ENCODE data around the gene MCEMP1.

The MCEMP1 gene

DNA sequence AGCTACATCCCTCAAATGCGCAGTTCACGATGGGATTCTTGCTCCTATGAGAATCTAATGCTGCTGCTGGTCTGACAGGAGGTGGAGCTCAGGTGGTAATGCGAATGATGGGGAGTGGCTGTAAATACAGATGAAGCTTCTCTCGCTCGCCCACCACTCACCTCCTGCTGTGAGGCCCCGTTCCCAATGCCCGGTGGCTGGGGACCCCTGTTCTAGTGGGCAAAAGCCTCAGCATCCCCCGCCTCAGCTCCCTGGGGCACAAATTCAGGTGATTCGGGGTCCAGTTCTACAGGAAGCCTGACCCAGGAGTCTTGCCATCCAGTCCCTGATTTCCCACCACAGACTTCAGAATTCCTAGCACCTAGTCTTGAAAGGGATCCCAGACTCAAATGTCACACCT is 4.4 kb upstream of the MCEMP1 start:
- DNase-seq = no peak

DNA sequence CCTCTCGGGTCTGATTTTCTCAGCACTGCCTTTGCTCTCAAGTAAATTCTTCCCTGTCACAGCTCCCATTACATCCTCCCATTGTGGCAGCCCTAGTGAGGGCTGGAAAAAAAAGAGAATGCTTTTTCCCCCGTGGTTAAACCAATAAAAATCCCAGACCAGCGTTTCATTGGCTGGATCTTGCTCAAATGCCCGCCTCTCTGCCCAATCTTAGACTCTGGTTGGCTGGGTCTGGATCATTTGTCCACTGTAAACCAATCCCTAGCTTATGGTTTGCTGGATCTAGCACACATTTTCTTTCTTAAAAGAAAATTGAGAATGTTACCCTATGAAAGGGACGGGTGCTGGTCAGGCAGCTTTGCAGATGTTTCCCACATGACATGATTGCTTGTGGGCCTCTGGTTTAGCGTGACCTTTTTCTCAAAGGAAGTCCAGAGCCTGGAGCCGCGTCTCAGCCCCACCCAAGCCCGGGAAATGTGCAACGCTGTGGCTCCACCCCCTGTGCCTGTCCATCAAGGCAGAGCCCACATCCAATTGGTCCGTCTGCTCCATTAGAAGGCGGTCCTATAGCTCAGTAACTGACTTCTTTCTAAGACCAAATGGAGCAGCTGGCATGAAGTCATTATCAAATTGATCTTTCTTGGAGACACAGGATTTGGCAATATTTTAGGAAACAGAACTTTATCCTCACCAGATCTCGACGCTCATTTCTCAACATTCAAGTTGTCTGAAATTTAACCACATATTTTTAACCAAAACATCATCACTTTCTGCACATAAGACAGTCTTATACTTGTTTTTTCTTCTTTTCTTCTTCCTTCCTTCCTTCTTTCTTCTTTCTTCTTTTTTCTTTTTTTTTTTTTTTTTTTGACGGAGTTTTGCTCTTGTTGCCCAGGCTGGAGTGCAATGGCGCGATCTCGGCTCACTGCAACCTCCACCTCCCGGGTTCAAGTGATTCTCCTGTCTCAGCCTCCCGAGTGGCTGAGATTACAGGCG is 2.6 kb upstream of the MCEMP1 start:
- peak; percentile 37 for DNase-seq

DNA sequence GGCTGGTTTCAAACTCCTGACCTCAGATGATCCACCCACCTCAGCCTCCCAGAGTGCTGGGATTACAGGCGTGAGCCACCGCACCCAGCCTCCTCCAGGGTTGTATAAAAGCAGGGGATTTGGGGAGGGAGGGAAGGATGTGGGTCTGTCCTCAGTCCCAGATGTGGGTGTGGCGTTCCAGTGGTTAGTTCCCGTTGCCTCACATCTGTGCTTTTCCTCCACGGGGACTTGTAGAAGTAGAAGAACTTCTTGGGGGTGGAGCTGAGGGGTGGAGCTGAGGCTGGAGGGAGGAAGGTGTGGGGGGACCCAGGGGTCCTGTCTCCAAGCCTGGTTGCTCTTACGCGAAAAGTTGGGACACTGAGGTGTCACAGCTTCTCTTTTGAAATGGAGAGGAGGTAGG is 514 bp upstream of the MCEMP1 start:
- no peak for DNase-seq

DNA sequence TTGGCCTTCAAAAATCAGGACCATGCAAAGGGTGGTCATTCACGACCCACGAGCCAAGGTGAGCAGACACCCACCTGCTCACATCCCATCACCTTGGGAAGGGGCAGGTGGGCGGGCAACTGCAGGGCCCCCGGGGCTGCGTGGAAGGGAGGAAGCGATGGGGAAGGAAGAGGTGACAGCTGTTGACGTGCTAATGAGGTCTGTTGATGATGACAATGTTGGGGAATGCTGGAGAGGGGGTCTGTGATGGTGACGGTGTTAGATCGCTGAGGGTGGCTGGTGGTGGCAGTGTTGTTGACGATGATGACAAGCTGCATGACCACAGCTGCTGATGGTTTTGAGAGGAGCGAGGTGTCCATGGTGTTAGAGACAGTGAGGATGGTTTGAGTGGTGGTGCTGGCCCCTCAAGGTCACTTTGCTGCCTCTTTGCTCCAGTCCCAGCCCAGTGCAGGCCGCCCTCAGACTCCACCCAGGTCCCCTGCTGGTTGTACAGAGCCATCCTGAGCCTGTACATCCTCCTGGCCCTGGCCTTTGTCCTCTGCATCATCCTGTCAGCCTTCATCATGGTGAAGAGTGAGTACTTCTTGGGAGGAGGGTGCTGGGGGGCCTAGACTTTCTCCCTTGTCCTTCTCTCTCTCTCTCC is 900 bp downstream of the MCEMP1 start:
- no peak for DNase-seq

DNA sequence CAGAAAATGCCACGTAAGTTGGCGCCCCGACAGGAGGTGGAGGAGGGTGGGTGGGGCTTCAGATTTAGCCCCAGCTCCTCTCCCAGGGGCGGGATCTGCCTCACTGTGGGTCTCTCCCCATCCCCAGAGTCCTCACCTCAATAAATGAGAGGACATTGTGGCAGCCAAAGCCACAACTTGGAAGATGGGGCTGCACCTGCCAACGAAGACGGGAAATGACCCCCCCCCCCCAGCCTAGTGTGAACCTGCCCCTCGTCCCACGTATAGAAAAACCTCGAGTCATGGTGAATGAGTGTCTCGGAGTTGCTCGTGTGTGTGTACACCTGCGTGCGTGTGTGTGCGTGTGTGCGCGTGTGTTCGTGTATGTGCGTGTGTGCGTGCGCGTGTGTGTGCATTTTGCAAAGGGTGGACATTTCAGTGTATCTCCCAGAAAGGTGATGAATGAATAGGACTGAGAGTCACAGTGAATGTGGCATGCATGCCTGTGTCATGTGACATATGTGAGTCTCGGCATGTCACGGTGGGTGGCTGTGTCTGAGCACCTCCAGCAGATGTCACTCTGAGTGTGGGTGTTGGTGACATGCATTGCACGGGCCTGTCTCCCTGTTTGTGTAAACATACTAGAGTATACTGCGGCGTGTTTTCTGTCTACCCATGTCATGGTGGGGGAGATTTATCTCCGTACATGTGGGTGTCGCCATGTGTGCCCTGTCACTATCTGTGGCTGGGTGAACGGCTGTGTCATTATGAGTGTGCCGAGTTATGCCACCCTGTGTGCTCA is 2.3 kb downstream of the MCEMP1 start:
- DNase-seq = peak; percentile 77

DNA sequence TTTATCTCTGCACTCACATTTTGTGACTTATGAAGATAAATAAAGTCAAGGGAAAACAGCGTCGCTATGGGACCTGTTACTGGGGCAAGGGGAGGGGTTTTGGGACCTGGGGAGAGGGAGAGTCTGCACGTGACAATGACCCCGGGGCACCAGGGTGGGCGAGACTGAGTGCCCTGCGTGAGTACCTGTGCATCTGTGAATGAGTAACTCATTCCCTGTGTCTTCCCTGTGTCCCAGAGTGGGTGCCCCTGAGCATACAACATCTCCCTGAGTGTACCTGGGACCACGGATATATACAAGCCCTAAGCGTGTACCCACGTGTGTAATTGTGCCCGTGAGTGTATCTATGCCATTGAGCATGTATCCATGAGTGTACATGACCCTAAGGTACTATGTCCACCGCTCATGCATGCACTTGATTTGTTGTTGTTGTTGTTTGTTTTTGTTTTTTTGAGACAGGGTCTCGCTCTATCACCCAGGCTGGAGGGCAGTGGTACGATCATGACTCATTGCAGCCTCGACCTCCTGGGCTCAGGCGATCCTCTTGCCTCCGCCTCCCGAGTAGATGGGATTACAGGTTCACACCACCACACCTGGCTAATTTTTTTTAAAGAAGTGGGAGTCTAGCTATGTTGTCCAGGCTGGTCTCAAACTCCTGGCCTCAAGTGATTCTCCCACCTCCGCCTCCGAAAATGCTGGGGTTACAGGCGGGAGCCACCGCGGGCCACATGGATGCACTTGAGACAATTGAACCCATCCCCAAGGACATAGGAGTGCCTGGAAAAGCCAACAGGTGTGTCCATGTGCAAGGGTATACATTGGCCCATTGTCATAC is 3.1 kb downstream of the MCEMP1 start:
- DNase-seq = no peak

DNA sequence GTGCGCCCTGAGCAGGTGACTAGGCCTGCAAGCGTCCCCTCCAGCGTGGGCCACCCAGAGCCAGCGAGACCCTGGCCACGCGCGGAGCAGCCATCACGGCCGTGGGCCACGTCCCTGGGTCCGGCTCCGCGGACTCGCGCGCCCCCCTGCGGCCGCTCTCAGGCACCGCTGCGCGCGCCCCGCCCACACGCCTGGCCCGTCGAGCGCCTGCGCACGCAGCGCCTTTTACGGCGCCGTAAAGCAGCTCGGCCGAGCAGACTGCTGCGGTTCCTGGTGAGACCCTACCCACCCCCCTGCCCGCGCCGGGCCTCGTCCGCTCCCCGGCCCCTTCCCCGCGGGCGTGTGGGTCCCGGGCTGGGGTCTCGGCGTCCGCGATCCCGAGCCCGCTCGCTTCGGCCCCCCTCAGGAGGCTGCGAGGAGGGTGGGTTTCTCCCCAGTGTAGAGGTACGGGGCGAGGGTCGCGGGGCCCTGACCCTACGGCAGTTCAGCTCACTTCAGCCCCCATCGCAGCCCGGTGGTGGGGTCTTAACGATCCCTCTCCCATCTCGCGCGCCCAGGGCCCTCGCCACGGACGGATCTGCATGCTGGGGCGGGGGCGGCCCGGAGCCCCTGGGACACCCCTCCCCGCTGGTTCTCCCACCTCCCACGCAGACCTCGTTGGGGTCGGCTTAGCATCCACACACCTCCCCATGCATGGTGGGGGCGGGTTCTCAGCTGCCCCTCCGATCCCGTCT is 3.9 kb downstream of the MCEMP1 start, which contains the start of gene TRAPPC5:
Gene TRAPPC5, plus strand, starts transcription at position 228 of the 734 bp plus-strand sequence. CDS start 1,421 bp downstream, outside the sequence.
- peak; percentile 87 for DNase-seq

DNA sequence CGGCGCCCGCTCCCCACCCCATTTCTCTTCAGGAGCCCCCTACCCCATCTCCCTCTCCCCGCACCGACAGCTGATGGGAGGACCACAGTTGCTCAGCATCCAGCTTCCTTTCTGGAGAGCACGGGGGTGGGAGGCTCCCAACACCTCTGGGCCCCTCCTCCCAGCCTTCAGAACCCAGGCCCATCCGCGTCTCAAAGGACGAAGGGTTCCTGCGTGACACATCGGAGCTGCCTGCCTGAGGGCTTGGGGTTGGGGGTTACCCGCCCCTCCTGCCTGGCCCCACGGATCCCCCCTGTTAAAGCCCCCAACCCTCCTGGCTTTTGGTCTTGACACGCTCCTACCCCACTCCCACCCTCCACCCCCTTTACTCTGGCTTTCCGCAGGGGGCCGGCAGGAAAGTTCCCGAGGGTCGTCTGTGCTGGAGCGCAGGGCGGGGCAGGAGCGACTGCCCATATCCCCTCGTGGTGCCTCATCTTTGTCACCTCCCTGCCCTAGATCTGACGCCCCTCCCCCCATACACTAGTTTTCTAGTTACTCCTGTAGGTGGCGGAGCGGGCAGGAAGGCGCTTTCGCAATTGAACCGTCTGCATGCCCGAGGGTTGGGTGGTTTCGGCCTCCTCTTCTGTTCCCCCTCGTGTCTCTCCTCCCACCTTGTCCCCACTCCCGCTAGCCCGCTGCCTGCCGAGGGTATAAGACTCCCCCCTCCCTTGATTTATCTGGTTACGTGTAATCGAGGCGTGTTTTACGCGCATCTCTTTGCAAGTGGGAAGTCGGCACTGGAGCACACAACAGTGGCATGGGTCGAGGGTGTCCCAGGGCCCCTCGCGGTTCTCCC is 4.7 kb downstream of the MCEMP1 start:
- DNase-seq = peak; percentile 84

DNA sequence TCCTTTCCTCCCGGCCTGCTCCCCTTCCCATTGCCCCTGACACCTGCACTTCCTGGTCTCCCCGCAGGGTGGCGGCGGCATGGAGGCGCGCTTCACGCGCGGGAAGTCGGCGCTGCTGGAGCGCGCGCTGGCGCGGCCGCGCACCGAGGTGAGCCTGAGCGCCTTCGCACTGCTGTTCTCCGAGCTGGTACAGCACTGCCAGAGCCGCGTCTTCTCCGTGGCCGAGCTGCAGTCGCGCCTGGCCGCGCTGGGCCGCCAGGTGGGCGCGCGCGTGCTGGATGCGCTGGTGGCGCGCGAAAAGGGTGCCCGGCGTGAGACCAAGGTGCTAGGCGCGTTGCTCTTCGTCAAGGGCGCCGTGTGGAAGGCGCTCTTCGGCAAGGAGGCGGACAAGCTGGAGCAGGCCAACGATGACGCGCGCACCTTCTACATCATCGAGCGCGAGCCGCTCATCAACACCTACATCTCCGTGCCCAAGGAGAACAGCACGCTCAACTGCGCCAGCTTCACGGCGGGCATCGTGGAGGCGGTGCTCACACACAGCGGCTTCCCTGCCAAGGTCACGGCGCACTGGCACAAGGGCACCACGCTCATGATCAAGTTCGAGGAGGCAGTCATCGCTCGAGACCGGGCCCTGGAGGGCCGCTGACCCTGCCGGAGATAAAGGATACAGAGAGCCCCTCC is 5.4 kb downstream of the MCEMP1 start:
- DNase-seq = no peak

DNA sequence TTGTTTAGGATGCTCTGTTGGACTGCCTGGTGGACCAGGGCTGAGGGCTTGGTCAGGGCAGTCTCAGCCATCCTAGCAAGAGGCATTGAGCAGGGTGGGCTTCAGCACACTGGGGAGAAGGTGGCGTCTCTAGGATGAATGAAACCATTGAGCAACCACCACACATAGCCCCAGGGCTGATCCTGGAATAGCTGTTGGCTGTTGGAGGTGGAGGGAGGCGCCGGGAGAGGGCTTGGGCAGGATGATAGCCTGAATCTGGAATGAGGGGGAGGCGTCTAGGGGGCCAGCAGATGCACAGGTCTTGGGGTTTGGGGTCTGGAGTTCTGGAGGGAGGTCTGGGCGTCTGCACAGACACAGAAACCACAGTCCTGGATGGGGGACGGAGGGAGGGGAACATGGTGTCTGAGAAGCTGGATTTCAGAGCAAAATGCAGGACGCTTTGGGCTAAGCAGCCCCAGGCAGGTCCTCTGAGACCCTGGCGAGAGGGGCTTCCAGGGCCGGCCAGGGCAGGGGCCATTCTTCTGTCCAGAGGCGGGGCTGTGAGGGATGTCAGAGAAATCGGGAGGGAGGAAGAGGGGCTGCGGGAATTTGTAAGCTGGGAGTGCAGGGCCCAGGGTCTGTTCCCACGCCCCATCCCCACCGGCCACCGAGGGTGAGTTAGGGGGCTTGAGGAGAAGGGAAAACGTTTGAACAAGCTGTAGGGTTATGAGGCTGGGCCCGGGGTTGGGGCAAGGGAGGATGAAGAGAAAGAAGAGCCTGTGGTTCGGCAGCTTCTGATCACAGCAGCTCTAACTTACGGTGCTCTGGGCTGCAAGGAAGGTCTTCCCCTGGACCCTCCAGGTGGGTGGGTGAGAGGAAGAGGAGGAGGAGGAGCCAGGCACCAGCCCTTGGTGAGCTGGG is 8.9 kb downstream of the MCEMP1 start:
- no peak for DNase-seq

DNA sequence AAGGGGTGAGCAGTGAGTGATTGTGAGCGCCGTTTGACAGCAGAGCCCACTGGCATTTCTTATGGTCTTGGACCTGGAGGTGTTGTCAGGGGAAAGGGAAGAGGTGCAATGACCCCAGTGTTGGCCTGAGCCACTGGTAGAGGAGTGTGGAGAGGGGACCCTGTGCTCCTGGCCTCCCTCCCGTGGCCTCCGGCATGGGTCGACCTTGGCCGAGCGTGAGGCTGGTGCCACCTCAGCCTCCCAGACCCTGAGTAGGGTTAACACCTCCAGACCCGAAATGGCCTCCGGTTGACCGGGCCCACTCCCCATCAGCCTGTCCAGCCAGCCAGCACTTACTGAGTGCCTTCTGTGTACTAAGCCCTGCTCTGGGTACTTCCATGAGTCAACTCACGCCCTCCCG is 10.3 kb downstream of the MCEMP1 start:
- DNase-seq = no peak

DNA sequence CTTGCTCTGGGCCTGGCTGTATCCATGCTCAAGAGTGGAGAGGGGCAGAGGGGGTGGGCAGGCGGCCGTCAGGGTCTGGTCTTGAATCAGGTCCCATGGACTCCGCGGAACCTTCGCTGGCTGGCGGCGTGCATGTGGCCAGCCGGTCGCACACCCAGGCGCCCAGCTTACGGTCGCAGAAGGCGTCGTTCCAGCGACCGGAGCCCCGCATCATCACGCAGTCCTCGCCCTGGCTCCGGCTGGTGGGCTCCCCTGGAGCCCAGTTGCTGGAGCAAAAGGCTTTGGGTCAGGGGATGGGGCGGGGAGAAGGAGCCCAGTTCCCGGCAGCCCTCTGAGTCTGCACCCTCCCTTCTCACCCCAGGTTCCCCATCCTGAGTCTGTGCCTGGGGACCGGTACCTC is 12.3 kb downstream of the MCEMP1 start:
- DNase-seq = no peak

DNA sequence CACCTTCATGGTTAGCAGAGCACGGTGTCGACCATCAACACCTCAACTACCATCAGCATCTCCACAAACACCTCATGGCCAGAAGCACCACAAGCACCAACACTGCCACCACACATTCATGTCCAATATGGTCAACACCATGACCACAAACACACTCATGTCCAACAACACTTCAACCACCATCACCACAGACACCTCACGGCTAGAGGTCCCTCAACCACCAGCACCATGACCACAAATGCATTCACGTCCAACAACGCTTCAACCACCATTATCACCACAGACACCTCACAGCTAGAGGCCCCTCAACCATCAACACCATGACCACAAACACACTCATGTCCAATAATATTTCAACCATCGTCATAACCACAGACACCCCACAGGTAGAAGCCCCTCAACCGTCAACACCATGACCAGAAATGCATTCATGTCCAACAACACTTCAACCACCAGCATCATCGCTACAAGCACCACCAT is 13.9 kb downstream of the MCEMP1 start:
- no peak for DNase-seq

DNA sequence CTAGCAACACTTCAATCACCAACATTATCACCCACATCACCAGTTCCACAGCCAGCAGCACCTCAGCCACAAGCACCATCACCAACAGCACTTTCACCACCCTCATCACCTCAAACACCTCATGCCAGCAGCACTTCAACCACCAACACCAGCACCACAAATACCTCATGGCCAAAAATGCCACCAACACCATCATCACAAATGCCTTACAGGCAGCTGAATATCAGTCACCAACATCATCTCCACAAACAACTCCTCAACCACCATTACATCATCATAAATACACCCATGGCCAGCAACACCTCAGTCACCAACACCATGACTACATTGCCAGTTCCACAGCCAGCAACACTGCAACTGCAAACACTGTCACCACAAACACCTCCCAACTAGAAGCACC is 14.6 kb downstream of the MCEMP1 start:
- peak; percentile 23 for DNase-seq

DNA sequence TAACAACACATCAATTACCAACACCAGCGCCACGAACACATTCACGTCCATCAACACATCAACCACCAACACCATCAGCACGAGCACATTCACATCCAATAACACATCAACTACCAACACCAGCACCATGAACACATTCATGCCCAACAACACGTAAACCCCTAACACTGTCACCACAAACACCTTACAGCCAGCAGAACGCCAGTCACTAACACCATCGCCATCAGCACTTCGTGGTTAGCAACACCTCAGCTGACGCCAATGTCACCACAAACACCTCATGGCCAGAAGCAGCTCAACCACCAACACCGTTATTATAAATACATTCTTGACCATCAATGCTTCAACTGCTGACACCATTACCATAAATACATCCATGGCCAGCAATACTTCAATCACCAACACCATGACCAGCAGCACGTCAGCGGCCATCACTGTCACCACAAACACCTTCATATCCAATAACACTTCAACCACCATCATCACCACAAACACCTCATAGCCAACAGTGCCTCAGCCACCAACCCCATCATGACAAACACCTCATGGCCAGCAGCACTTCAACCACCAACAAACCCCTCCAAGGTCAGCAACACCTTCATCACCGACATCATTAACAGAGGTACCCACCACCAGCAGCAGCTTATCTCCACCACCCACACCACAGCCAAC is 15.7 kb downstream of the MCEMP1 start:
- DNase-seq = peak; percentile 27

DNA sequence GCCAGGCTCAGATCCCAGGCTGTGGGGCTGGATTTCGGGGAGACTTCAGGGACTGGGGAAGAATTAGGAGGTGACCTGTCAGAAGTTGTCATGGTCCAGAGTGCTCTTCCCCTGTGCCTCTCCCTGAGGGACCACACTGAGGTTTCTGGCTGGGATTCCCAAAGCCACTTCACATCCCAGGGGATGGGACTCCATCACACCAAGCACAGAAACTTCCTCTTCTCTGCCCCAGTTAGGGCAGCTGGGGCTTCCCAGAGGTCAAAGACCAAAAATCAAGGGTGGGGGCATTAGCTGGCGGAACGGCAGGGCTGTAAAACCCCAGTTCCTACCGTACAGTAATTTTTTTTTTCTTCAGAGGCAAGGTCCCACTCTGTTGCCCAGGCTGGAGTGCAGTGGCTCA is 17.6 kb downstream of the MCEMP1 start:
- DNase-seq = no peak

DNA sequence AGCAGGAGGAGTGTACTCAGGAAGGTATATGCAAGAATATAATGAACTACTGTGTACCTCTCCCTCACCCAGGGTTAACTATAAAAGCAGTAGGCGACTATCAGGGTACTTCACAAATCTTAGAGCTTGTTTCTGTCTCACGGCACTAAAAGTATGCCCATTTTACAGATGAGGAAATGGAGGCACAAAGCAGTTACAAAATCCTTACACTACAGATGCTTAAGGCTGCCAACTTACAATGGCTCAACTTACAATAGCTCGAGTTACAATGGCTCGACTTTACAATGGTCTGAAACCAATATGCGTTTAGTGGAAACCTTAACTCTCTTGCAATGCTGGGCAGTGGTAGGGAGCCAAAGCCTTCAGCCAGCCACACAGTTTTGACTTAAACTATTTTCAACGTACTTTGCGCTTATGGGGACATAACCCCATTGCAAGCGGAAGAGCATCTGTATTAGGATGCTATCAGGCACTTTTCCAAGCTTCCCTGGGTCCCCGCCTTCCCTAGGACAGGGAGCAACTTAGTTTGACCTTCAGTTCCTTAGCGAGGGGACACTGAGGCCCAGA is 20.9 kb downstream of the MCEMP1 start:
- DNase-seq = no peak

DNA sequence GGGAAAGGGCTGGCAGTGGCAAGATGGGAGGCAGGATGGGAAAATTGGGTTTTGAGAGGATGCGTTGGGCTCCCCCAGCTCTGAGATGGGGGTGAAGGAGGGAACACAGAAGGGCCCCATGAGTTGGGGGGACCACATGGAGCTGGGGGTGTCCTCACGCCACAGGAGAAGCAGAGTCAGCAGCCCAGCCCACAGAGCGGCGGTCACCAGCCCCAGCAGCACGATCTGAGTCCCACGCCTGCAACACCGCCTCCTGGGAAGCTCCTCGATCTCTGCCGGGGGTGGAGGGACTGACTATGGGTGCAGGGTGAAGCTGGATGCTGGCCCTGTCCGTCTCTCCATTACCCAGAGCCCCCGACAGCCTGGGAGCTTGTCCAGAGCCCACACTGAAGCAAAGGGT is 21.7 kb downstream of the MCEMP1 start:
- no peak for DNase-seq

All from activated naive CD4-positive, alpha-beta T cell treated with Interleukin-2 at 50 U/mL for 16 hours (primary cell).